ENCODE measurements around the gene MTFP1.
"Not testable (repeated sequence)": the region's sequence is repeated elsewhere in the genome, so short reads cannot be mapped to it uniquely, and the experiment has no call there.

DNA sequence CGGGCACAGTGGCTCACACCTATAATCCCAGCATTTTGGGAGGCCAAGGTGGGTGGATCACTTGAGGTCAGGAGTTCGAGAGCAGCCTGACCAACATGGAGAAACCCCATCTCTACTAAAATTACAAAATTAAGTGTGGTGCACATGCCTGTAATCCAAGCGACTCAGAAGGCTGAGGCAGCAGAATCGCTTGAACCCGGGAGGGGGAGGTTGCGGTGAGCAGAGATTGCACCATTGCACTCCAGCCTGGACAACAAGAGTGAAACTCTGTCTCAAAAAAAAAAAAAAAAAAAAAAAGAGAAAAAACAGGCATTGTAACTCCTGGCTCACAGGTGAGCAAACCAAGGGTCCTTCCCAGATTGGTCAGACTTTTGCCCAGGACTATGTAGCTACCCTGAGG, 35.0 kb downstream of the MTFP1 start:
- not testable (repeated sequence) for TF ChIP-seq CTCF (IDR thresholded peaks at IDR 0.05 in 8 of 11, conservative IDR thresholded peaks at IDR 0.05 in 3 of 11); POLR2A (IDR thresholded peaks at IDR 0.05)

All from spleen (tissue), 7 donors.